HG03460 (cell line): Measurements from ENCODE around the gene CAMSAP2.

ENCODE experiments used
- ATAC-seq: cut with Tn5 transposase; IDR thresholded peaks from one replicate; pipeline ENCODE4 v1.9.1; 2021; ENCODE audit not compliant: unreplicated experiment

Gene CAMSAP2, protein sequence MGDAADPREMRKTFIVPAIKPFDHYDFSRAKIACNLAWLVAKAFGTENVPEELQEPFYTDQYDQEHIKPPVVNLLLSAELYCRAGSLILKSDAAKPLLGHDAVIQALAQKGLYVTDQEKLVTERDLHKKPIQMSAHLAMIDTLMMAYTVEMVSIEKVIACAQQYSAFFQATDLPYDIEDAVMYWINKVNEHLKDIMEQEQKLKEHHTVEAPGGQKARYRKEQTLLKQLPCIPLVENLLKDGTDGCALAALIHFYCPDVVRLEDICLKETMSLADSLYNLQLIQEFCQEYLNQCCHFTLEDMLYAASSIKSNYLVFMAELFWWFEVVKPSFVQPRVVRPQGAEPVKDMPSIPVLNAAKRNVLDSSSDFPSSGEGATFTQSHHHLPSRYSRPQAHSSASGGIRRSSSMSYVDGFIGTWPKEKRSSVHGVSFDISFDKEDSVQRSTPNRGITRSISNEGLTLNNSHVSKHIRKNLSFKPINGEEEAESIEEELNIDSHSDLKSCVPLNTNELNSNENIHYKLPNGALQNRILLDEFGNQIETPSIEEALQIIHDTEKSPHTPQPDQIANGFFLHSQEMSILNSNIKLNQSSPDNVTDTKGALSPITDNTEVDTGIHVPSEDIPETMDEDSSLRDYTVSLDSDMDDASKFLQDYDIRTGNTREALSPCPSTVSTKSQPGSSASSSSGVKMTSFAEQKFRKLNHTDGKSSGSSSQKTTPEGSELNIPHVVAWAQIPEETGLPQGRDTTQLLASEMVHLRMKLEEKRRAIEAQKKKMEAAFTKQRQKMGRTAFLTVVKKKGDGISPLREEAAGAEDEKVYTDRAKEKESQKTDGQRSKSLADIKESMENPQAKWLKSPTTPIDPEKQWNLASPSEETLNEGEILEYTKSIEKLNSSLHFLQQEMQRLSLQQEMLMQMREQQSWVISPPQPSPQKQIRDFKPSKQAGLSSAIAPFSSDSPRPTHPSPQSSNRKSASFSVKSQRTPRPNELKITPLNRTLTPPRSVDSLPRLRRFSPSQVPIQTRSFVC (N-terminal part only)

DNA sequence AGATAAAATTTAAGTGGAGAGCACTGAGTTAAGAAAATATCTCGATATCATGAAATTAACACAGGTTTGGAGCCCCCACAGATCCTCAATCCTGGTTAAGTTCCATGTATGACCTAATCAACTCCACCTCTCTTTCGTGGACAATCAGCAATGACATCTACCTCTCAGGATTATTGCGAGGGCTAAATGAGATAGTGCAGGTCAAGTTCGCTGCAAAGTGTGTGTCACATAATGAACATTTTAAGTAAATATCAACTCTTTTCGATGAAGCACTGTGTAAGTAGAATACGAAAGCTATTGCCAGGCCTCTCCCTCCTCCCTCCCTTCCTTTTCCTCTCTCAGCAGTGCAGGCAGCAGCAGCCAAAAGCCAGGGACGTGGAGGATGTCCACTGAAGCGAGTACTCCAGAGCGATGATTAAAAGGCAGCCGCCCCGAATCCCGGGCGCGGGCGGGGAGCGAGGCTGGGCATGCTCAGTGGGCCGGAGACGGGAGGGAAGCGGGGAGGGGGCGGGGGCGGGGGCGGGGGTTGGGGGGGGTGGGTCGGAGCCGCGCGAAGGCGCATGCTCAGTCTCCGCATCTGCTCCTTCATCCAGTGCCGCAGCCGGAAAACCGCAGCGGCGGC, at the start of gene CAMSAP2:
TSS of gene CAMSAP2 (plus strand) at position 567 of the 622 bp plus-strand sequence. CDS start 935 bp downstream, outside the sequence.
- ATAC-seq, result peak; percentile 36

DNA sequence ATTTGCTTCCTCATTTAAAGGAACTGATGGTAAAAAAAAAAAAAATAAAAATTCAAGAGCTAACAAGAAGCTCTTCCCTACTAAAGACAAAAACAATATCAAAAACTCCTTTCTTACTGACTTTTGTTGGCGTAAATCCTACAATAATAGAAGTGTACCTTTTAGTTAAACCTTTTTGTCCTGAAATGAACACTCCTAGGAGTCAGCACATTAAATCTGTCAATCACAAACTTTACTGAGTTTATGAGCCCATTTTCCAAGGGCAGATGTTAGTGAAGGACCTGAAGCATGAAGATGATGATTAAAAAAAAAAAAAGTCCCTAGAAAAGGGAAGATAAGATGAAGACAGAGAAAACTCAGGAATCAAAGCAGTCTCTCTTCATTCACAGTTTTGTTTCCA, 46.4 kb upstream of the CAMSAP2 start:
- ATAC-seq, result no peak

DNA sequence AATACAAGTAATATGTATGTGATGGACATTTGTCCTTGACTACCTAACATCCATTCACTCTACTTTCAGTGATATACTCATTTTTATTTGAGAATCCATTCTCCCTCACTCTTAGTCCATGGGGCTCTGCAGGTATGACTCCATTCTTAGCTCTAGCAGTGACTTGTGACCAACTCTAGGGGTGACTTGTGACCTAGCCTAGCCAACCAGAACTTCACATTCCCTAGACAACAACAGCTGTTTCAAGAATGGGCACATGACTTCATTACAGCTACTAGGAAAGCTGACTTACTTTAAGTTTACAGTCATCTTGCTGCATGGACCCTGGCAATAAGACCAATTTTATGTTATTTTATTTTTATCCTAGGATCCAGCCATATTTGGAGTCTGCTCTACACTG, 45.4 kb upstream of the CAMSAP2 start:
- ATAC-seq, result no peak

DNA sequence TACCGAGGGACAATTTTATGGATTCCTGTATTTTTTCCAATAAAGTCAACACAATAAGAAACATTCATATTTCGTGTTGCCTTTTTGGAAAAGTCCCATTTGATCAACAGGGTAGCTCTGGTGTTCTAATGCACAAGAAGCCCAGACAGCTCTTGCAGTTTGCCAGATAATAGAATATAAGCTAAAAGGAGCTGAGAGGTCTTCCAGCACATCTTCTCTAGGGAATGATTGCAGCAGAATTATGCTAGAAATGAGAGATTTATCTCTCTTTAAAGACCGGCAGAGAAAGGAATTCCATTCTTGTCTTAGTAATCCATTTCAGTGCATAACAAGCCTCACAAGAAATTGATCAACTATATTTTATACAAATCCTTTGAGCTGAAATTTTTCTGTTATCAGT, 44.0 kb upstream of the CAMSAP2 start:
- ATAC-seq, result no peak

DNA sequence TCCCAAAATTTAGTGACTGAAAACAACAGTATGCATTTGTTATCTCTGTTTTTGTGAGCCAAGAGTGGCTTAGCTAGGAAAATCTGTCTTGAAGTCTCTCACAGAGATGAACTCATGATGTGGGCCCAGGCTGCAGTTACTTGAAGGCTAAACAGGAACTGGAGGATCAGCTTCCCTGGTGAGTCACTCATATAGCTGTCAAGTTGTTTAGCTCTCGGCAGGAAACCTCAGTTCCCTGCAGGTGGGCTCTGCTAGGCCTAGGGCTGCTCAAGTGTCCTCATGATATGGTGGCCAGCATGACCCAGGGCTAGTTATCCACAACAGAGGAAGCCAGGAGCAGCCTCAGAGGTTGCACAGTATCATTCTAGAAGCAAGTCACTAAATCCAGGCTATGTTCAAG, 38.8 kb upstream of the CAMSAP2 start:
- ATAC-seq, result no peak

DNA sequence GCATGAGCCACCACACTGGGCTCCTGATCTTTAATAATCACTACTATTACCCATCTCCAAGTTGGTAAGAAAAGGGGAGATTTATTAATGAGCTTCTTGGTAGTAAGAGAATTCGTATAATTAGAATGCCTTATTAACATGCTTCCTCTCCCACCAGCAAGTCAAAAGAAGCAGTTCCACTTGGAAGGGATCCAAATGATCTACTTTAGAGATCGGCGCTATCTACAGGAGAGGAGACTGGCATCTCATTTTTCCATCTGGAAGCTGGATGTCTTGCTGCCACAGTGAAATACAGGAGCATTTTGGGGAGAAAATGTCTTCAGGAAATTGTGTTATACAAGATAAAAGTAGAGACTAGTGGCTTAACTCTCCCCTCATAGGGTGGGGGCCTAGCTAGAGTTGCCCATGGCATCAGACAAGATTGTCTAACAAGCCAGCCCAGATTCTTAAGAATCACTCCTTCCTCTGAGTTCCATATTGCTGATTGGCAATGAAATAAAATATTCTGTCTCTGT, 33.6 kb upstream of the CAMSAP2 start:
- ATAC-seq, result no peak

DNA sequence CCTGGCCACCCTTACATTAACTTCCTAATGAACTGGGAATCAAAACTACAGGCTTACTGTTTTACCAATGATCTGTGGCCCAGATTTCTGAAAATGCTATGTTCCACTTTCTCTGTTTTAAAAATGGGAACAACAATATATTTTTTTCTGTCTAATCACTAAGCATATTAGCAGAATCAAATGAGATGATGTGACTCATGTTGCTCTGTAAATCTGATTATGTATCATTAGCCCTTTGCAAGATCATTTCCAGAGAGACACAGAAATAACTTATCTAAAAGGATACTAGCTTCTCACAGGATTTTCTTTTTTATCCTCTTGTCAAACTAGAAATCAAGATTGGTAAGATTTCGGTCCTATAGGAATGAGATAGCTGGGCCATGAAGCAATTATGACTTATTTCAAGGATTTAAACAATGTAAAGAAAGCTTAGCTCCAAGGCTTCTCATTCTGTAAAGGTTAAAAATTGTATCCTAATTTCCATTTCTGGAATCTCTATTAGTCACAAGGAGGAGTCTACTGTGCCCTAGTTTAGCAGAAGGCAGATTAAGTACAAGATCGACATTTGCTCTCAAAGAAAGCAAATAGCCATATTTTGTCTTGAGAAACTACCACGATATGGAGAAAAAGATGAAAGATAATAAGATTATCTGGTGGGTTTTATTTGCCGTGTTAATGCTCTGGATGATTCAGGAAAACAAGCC, 32.4 kb upstream of the CAMSAP2 start:
- ATAC-seq, result no peak

DNA sequence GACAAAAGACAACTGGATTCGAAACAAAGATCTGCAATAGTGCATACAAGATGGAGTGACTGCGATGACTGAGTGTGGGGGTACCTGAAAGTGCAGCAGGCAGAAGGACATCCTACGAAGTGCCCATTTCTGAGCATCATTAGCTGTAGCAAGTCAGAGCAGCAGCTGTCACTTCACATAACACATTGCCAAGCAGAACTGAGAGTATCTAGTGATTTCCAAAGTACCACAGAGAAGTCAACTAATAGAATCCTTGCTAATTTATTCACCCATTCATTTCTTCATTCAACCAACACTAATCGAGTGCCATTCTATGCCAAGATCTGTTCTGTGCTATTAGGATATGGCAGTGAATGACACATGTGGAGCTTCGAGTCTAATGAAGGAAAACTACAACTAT, 31.6 kb upstream of the CAMSAP2 start:
- no peak for ATAC-seq

DNA sequence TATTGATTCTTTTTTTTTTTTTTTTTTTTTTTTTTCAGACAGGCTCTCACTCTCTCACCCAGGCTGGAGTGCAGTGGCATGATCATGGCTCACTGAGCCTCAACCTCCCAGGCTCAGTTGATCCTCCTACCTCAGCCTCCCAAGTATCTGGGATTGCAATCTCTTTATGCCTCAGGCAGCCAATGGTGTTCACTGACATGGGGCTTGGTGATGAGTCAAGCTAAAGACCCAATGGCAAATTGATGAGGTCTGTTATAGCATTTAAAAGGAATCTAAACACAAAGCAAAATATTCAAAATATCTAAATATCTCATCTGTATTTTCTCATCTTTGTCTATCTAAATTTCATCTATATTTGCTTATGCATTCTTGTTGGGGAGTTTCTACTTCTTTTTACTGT, 30.5 kb upstream of the CAMSAP2 start:
- ATAC-seq, result no peak

DNA sequence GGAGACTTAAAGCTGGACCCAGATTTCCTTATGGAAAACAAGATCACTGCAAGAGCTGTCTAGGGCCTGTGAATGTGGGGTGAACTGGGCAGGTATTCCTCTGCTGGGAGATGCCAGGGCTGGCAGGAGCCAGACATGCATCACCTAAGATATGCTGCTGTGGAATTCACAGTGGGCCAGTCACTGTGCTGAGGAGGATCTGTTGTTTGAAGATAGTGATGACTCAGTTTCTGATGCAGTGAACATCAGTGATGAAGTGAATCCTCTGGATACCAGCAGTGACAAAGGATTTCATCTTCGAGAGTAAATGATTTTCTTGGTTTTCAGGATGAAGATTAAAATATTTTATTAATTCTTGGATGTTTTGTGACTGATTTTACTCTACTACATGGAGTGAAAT, 29.9 kb upstream of the CAMSAP2 start:
- no peak for ATAC-seq

DNA sequence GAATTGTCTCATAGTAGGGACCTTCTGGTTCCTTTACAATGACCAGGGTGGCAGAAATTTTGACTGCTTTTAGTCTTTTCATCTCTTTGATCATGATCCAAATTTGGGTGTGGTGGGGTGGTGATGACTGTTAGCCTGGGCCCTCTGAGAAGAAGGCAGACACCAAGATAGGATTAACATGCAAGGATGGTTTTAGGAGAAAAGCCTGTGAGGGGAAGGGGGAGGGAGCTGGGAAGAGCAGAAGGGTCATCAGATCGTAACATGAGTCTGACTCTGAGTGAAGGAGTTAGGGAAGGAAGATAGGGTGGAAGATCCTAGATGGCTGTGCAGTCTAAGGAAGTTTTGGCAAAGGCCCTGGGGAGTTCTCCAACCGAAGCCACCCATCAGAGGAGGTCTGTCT, 28.5 kb upstream of the CAMSAP2 start:
- ATAC-seq, result no peak

DNA sequence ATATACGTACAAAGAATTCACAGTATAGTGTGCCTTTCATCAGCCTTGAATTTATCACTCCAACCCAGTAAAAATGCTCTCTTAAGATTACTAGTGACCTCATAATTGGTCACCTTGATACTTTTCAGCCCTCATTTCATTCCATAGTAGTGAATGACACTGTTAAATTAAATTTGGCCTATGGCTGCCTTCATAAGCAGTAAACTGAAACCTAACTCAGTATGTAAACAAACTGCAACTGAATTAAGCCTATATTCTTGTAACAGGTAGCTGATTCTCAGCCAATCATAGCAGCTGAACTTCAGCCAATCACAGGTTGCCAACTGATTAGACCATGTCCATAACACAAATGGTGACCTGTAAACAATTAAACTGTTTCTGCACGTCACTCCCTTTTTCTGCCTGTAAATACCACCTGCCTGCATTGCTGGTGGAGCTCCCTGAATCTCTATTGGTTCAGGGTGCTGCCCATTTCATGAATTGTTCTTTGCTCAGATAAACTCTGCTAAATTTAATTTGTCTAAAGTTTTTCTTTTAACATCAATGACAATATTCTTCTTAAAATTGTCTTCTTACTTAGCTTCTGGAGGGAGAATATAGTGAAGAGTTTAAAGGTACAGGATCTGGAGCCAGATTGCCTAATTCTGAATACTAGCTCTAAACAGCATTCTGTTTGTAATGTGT, 24.0 kb upstream of the CAMSAP2 start:
- no peak for ATAC-seq

DNA sequence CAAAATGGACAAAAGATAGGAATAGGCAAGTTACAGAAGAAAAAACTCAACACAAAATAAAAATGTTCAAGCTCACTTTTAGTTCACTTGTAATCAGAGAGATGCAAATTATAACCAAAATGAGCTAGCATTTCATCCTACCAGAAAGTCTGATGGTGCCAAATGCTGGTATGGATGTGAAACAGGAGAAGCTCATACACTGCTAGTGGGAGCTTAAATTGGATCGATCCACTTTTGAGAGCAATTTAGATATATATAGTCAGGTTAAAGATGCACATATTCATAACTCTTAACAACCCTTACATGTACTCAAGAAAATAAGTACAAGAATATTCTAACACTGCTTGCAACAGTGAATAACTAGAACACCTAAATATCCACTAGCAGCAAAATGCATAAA, 18.5 kb upstream of the CAMSAP2 start:
- no peak for ATAC-seq

DNA sequence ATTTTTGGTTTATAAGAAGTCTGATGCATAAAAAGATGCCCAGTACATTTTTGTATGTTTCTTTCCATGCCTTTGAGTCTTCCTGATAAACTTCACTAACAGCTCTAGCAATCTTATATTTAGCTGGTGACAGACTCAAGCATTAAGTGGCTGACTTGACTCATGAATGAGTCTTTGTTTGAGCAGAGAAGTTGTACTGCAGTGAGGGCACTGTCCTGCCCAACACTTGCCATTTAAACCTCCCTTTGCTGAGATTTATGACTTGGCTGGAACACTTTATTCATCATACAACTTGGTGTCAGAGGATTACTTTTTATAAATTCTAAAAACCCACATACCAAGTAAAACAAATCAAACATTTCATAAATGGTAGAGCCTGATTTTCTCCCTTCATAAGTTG, 14.6 kb upstream of the CAMSAP2 start:
- no peak for ATAC-seq

DNA sequence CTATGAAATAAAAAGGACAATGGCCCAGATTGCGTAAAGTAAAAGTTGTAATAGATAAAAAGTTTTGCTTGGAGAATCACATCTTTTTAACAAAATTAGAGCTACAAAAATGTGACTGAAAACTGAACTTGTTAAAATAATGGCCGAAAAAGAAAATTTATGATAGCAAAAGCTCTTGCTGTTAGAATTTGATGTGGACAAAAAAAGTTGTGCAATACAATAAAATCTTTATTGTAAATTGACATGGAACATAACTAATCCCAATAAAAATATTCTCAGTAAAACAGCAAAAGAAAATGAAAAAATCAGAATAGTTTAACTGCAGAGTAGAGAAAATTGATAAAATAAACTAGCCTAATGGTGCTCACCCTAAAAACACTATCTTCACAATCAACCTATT, 11.4 kb upstream of the CAMSAP2 start:
- no peak for ATAC-seq

DNA sequence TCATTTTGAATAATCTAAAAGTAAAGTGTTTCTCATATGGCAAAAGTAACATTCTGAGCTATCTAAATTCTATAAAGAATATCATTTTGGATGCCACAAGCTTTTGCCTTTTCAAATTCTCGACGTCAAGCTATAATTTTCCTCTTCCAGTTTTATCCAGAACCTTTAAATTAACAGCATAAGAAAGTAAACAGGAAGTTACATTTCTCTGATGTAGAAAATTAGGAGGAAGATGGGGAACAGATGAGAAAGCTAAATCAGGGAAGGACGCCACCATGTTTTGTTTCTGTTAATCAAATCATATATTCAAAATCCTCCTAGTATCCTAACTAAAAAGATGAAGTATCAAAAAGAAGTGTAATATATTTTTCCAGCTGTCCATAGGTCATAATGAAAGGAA, 8.8 kb upstream of the CAMSAP2 start:
- ATAC-seq, result no peak

DNA sequence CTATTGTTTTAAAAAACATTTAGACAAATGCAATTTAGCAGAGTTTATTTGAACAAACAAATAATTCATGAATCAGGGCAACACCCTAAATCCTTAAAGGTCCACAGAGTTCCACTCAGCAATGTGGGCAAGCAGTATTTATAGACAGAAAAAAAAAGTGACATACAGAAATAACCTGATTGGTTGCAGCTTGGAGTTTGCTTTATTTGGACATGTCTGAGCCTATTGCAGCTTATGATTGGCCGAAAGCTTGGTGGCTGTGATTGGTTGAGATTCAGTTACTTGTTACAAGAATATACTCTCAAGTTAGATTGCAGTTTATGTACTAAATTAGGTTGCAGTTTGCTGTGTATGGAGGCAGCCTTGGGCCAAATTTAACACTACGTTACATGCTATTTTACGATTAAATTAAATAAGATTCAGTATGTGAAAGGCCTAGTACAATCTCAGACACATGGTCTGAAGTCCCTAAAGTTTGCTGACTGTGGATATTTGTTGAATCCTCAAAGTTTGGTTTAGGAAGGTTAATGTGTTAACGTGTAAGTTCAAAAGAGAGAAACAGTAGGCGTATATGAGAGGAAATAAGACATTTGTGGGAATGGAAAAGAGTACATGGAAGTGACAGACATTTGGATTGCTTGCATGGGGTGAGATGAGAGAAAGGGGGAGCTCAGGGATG, 6.9 kb upstream of the CAMSAP2 start:
- ATAC-seq, result no peak

DNA sequence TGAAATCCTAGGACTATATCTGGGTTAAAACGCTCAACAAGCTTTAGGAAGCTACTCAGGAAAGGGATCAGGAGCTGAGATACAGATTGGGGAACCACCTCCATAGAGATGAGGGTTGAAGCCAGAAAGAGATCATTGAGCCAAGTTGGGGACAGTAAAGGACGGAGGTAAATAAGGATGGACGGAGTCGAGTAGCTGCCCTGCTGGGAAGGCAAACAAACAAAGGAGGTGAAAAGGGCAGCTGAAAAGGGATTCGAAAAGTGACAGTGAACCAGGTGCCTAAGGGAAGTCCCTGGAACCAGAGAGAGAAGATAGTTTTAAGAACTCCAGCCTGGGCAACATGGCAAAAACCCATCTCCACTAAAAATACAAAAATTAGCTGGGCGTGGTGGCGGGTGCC, 6.3 kb upstream of the CAMSAP2 start:
- no peak for ATAC-seq

DNA sequence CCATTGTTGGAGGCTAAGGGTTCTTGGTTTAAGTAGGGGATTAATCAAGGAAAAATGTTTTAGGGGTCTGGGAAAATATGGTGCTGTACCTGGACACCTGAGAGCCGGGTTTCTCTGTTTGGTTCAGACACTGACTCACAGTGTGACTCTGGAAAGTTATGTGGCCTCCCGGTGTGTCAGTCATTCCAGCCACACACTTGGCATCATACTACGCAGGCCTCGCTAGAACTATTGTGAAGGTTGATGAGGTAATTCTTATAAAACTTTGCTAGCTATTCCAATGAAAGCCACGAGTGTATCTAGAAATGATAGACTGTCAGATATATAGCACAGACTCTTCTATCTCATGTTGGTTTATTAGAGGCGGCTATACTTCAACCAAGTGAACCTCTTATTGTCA, 4.8 kb upstream of the CAMSAP2 start:
- ATAC-seq, result no peak
